ENCODE measurements around the gene STX16. TPM values are rescaled to one million over a fixed set of nuclear protein-coding genes. Genes with fewer than 3 reads are reported as not detected.

The STX16 gene
- polyA plus RNA-seq, 2 donors, result 27.3 to 51.0 TPM

- WGBS, 2 donors, result 41 to 44% methylated on average over 46 to 51 of the region's 51 CpGs
- peaks cover 5 to 27% of the 10 kb centered on the region in 2 donors for H3K4me1 ChIP-seq (ENCODE audit: control insufficient read depth in 2 of 2, insufficient read depth in 2 of 2, low read length in 1 of 2)
Measured at GRCh38 chr20:58693226-58694006, 42.3 kb downstream of the STX16 start.

GRCh38 chr20:58694241-58695083, 43.4 kb downstream of the STX16 start:
- Histone ChIP-seq H3K27me3 (ENCODE audit: control insufficient read depth in 1 of 2, insufficient read depth in 2 of 2, low read length in 2 of 2) (no peaks in the 10 kb centered on the region), H3K27ac (ENCODE audit: low read depth in 2 of 2, low read length in 1 of 2) (no peak overlapping the region), H3K4me3 (ENCODE audit: low read depth in 1 of 2, low read length in 2 of 2) (no peak overlapping the region), H3K9me3 (ENCODE audit: control insufficient read depth in 2 of 2, insufficient read depth in 1 of 2, low read depth in 1 of 2, low read length in 1 of 2) (peaks cover 0 to 2% of the 10 kb centered on the region in 2 donors), H3K36me3 (ENCODE audit: control insufficient read depth in 2 of 2, insufficient read depth in 2 of 2, low read length in 1 of 2) (peaks cover 0 to 42% of the 10 kb centered on the region in 2 donors), H3K4me1 (ENCODE audit: control insufficient read depth in 2 of 2, insufficient read depth in 2 of 2, low read length in 1 of 2) (peaks cover 5 to 27% of the 10 kb centered on the region in 2 donors)
- 93 to 95% methylated on average over 33 of the region's 33 CpGs for WGBS, 2 donors

More at GRCh38 chr20:58693226-58694006, 42.3 kb downstream of the STX16 start:
- H3K36me3 ChIP-seq (ENCODE audit: control insufficient read depth in 2 of 2, insufficient read depth in 2 of 2, low read length in 1 of 2), result peaks cover 0 to 32% of the 10 kb centered on the region in 2 donors
- H3K4me3 ChIP-seq (ENCODE audit: low read depth in 1 of 2, low read length in 2 of 2), result peak overlapping the region; percentile 76 to 79
- no peaks in the 10 kb centered on the region for H3K27me3 ChIP-seq (ENCODE audit: control insufficient read depth in 1 of 2, insufficient read depth in 2 of 2, low read length in 2 of 2)
- H3K9me3 ChIP-seq (ENCODE audit: control insufficient read depth in 2 of 2, insufficient read depth in 1 of 2, low read depth in 1 of 2, low read length in 1 of 2), result peaks cover 0 to 2% of the 10 kb centered on the region in 2 donors
- peak overlapping the region; percentile 91 to 95 for H3K27ac ChIP-seq (ENCODE audit: low read depth in 2 of 2, low read length in 1 of 2)

GRCh38 chr20:58695084-58695722, 44.1 kb downstream of the STX16 start:
- WGBS, 2 donors, result 93 to 94% methylated on average over 9 of the region's 9 CpGs
- Histone ChIP-seq H3K4me1 (ENCODE audit: control insufficient read depth in 2 of 2, insufficient read depth in 2 of 2, low read length in 1 of 2) (peaks cover 5 to 27% of the 10 kb centered on the region in 2 donors), H3K27ac (ENCODE audit: low read depth in 2 of 2, low read length in 1 of 2) (no peak overlapping the region), H3K9me3 (ENCODE audit: control insufficient read depth in 2 of 2, insufficient read depth in 1 of 2, low read depth in 1 of 2, low read length in 1 of 2) (peaks cover 0 to 2% of the 10 kb centered on the region in 2 donors), H3K4me3 (ENCODE audit: low read depth in 1 of 2, low read length in 2 of 2) (no peak overlapping the region), H3K27me3 (ENCODE audit: control insufficient read depth in 1 of 2, insufficient read depth in 2 of 2, low read length in 2 of 2) (no peaks in the 10 kb centered on the region), H3K36me3 (ENCODE audit: control insufficient read depth in 2 of 2, insufficient read depth in 2 of 2, low read length in 1 of 2) (peaks cover 0 to 47% of the 10 kb centered on the region in 2 donors)

- no peak overlapping the region for H3K4me3 ChIP-seq (ENCODE audit: low read depth in 1 of 2, low read length in 2 of 2)
- peaks cover 0 to 51% of the 10 kb centered on the region in 2 donors for H3K36me3 ChIP-seq (ENCODE audit: control insufficient read depth in 2 of 2, insufficient read depth in 2 of 2, low read length in 1 of 2)
- H3K4me1 ChIP-seq (ENCODE audit: control insufficient read depth in 2 of 2, insufficient read depth in 2 of 2, low read length in 1 of 2), result peaks cover 3 to 27% of the 10 kb centered on the region in 2 donors
- H3K27me3 ChIP-seq (ENCODE audit: control insufficient read depth in 1 of 2, insufficient read depth in 2 of 2, low read length in 2 of 2), result no peaks in the 10 kb centered on the region
- WGBS, 2 donors, result 85 to 90% methylated on average over 10 of the region's 10 CpGs
- H3K9me3 ChIP-seq (ENCODE audit: control insufficient read depth in 2 of 2, insufficient read depth in 1 of 2, low read depth in 1 of 2, low read length in 1 of 2), result peaks cover 0 to 2% of the 10 kb centered on the region in 2 donors
- H3K27ac ChIP-seq (ENCODE audit: low read depth in 2 of 2, low read length in 1 of 2), result no peak overlapping the region
Measured at GRCh38 chr20:58695895-58696375, 44.9 kb downstream of the STX16 start.

GRCh38 chr20:58696411-58696961, 45.4 kb downstream of the STX16 start:
- Histone ChIP-seq H3K4me1 (ENCODE audit: control insufficient read depth in 2 of 2, insufficient read depth in 2 of 2, low read length in 1 of 2) (peaks cover 2 to 27% of the 10 kb centered on the region in 2 donors), H3K9me3 (ENCODE audit: control insufficient read depth in 2 of 2, insufficient read depth in 1 of 2, low read depth in 1 of 2, low read length in 1 of 2) (peaks cover 0 to 2% of the 10 kb centered on the region in 2 donors), H3K36me3 (ENCODE audit: control insufficient read depth in 2 of 2, insufficient read depth in 2 of 2, low read length in 1 of 2) (peaks cover 0 to 54% of the 10 kb centered on the region in 2 donors), H3K4me3 (ENCODE audit: low read depth in 1 of 2, low read length in 2 of 2) (no peak overlapping the region), H3K27ac (ENCODE audit: low read depth in 2 of 2, low read length in 1 of 2) (no peak overlapping the region), H3K27me3 (ENCODE audit: control insufficient read depth in 1 of 2, insufficient read depth in 2 of 2, low read length in 2 of 2) (no peaks in the 10 kb centered on the region)
- WGBS, 2 donors, result 90 to 94% methylated on average over 10 of the region's 10 CpGs

- Histone ChIP-seq H3K36me3 (ENCODE audit: control insufficient read depth in 2 of 2, insufficient read depth in 2 of 2, low read length in 1 of 2) (peaks cover 0 to 59% of the 10 kb centered on the region in 2 donors), H3K27me3 (ENCODE audit: control insufficient read depth in 1 of 2, insufficient read depth in 2 of 2, low read length in 2 of 2) (no peaks in the 10 kb centered on the region), H3K4me3 (ENCODE audit: low read depth in 1 of 2, low read length in 2 of 2) (no peak overlapping the region), H3K27ac (ENCODE audit: low read depth in 2 of 2, low read length in 1 of 2) (no peak overlapping the region), H3K4me1 (ENCODE audit: control insufficient read depth in 2 of 2, insufficient read depth in 2 of 2, low read length in 1 of 2) (peaks cover 0 to 20% of the 10 kb centered on the region in 2 donors), H3K9me3 (ENCODE audit: control insufficient read depth in 2 of 2, insufficient read depth in 1 of 2, low read depth in 1 of 2, low read length in 1 of 2) (peaks cover 0 to 2% of the 10 kb centered on the region in 2 donors)
- 76 to 81% methylated on average over 21 of the region's 21 CpGs for WGBS, 2 donors
Measured at GRCh38 chr20:58697201-58697866, 46.3 kb downstream of the STX16 start.

- no peaks in the 10 kb centered on the region for H3K27me3 ChIP-seq (ENCODE audit: control insufficient read depth in 1 of 2, insufficient read depth in 2 of 2, low read length in 2 of 2)
- peaks cover 3 to 62% of the 10 kb centered on the region in 2 donors for H3K36me3 ChIP-seq (ENCODE audit: control insufficient read depth in 2 of 2, insufficient read depth in 2 of 2, low read length in 1 of 2)
- H3K27ac ChIP-seq (ENCODE audit: low read depth in 2 of 2, low read length in 1 of 2), result no peak overlapping the region
- H3K4me1 ChIP-seq (ENCODE audit: control insufficient read depth in 2 of 2, insufficient read depth in 2 of 2, low read length in 1 of 2), result peaks cover 0 to 20% of the 10 kb centered on the region in 2 donors
- 92% methylated on average over 15 of the region's 15 CpGs for WGBS, 2 donors
- peaks cover 0 to 2% of the 10 kb centered on the region in 2 donors for H3K9me3 ChIP-seq (ENCODE audit: control insufficient read depth in 2 of 2, insufficient read depth in 1 of 2, low read depth in 1 of 2, low read length in 1 of 2)
- no peak overlapping the region for H3K4me3 ChIP-seq (ENCODE audit: low read depth in 1 of 2, low read length in 2 of 2)
Measured at GRCh38 chr20:58697867-58698703, 47.0 kb downstream of the STX16 start.

Measured in esophagus (tissue), 2 donors.